SKM-1 (cell line): Measurements from ENCODE around the gene UBL3.
A peak's percentile ranks its signal among the peaks of the same experiment; 100 is the strongest.

Experiments used
- DNase-seq: peaks from one replicate; lab custom pipeline; 2025; ENCODE audit not compliant: unreplicated experiment; lab: John Stamatoyannopoulos, UW

The UBL3 gene

GRCh38 chr13:29850213-29850898 lies at the start of gene UBL3:
Gene UBL3, minus strand, starts transcription at chr13:29850617. Its CDS starts 1,079 bp downstream, at chr13:29849538.
- peak; percentile 90 for DNase-seq

- no peak for DNase-seq
Observed at GRCh38 chr13:29897102-29897501, 46.7 kb upstream of the UBL3 start.

GRCh38 chr13:29893438-29893837 lies 43.0 kb upstream of the UBL3 start:
- no peak for DNase-seq

GRCh38 chr13:29892151-29892550 lies 41.7 kb upstream of the UBL3 start:
- DNase-seq: no peak

GRCh38 chr13:29889111-29889510 lies 38.7 kb upstream of the UBL3 start:
- no peak for DNase-seq

GRCh38 chr13:29888306-29888705 lies 37.9 kb upstream of the UBL3 start:
- DNase-seq: no peak

GRCh38 chr13:29887686-29888085 lies 37.3 kb upstream of the UBL3 start:
- DNase-seq: no peak

GRCh38 chr13:29887030-29887557 lies 36.7 kb upstream of the UBL3 start:
- no peak for DNase-seq

- no peak for DNase-seq
Observed at GRCh38 chr13:29886446-29886845, 36.0 kb upstream of the UBL3 start.

GRCh38 chr13:29885989-29886388 lies 35.6 kb upstream of the UBL3 start:
- no peak for DNase-seq

GRCh38 chr13:29884671-29885430 lies 34.4 kb upstream of the UBL3 start:
- DNase-seq: no peak

- DNase-seq: no peak
Observed at GRCh38 chr13:29883941-29884518, 33.6 kb upstream of the UBL3 start.

- DNase-seq: no peak
Observed at GRCh38 chr13:29882076-29882475, 31.7 kb upstream of the UBL3 start.

- no peak for DNase-seq
Observed at GRCh38 chr13:29878101-29878500, 27.7 kb upstream of the UBL3 start.

- no peak for DNase-seq
Observed at GRCh38 chr13:29877456-29878078, 27.1 kb upstream of the UBL3 start.

- DNase-seq: no peak
Observed at GRCh38 chr13:29875646-29876045, 25.2 kb upstream of the UBL3 start.

- no peak for DNase-seq
Observed at GRCh38 chr13:29868581-29868980, 18.2 kb upstream of the UBL3 start.

GRCh38 chr13:29865934-29866333 lies 15.5 kb upstream of the UBL3 start:
- no peak for DNase-seq

GRCh38 chr13:29861694-29862110 lies 11.3 kb upstream of the UBL3 start:
- no peak for DNase-seq

GRCh38 chr13:29859971-29860370 lies 9.6 kb upstream of the UBL3 start:
- no peak for DNase-seq

- no peak for DNase-seq
Observed at GRCh38 chr13:29858667-29859066, 8.2 kb upstream of the UBL3 start.
